ENCODE results near the gene PCDH15. TPM values are rescaled to one million over a fixed set of nuclear protein-coding genes. Genes with fewer than 3 reads are reported as not detected.

The PCDH15 gene
- total and polyA plus RNA-seq, 2 of the 8 experiments (the other 6 are each of a cell fraction or from before 2014, with no cell fraction given) = 0.11 TPM; not detected in 1

GRCh38 chr10:53886325-53887300 lies 914.4 kb downstream of the PCDH15 start:
- Histone ChIP-seq H3K4ac (replicated peaks; ENCODE audit: insufficient read length, low read depth, low read length) (no peak overlapping the region), H4K91ac (replicated peaks; ENCODE audit: insufficient read length, low read length) (no peak overlapping the region), H3K4me3 (ENCODE audit: extremely low read depth in 1 of 4, insufficient read depth in 2 of 4, low read depth in 3 of 4, low read length in 4 of 4) (no peak overlapping the region), H3K4me1 (replicated peaks in 1 of 4; ENCODE audit: control insufficient read depth in 3 of 4, insufficient read depth in 4 of 4, low read length in 3 of 4) (no peaks in the 10 kb centered on the region), H3K9me3 (ENCODE audit: insufficient read depth in 2 of 2, low read depth in 1 of 2, low read length in 1 of 2) (no peaks in the 10 kb centered on the region), H3K4me2 (ENCODE audit: insufficient read depth in 1 of 2, low read depth in 2 of 2, low read length in 2 of 2) (no peak overlapping the region), H2BK12ac (ENCODE audit: low read depth, low read length) (no peak overlapping the region), H3K79me2 (ENCODE audit: control insufficient read depth in 1 of 2, insufficient read depth in 2 of 2, low read length in 2 of 2) (no peaks in the 10 kb centered on the region), H3K23ac (ENCODE audit: insufficient read length) (no peak overlapping the region), H4K20me1 (replicated peaks in 1 of 2; ENCODE audit: control insufficient read depth in 1 of 2, insufficient read depth in 2 of 2, low read length in 2 of 2) (no peaks in the 10 kb centered on the region), H3K18ac (ENCODE audit: extremely low read depth, low read length) (no peak overlapping the region), H3K56ac (replicated peaks; ENCODE audit: insufficient read length, low read depth, low read length) (no peak overlapping the region), H3K79me1 (ENCODE audit: low read depth, low read length) (no peaks in the 10 kb centered on the region), H3K27me3 (replicated peaks in 1 of 4; ENCODE audit: control insufficient read depth in 3 of 4, extremely low read depth in 1 of 4, insufficient read depth in 3 of 4, low read length in 3 of 4) (no peaks in the 10 kb centered on the region), H2BK5ac (ENCODE audit: low read depth, low read length) (no peak overlapping the region), H4K8ac (ENCODE audit: extremely low read depth, insufficient read depth, low read length) (no peak overlapping the region), H3K14ac (ENCODE audit: insufficient read length) (no peak overlapping the region), H3K23me2 (ENCODE audit: low read depth, low read length) (no peaks in the 10 kb centered on the region), H4K5ac (ENCODE audit: insufficient read length, low read depth, low read length) (no peak overlapping the region), H2BK20ac (ENCODE audit: low read length) (no peak overlapping the region), H2BK120ac (replicated peaks; ENCODE audit: low read depth, low read length) (no peak overlapping the region), H3K9ac (replicated peaks in 1 of 4; ENCODE audit: extremely low read depth in 1 of 4, low read depth in 3 of 4, low read length in 3 of 4) (no peak overlapping the region), H2BK15ac (ENCODE audit: low read length) (no peak overlapping the region), H2AK5ac (ENCODE audit: low read depth, low read length) (no peak overlapping the region), H3K27ac (ENCODE audit: low read depth, low read length) (no peak overlapping the region), H3K36me3 (ENCODE audit: control insufficient read depth in 2 of 4, insufficient read depth in 4 of 4, low read length in 3 of 4) (no peaks in the 10 kb centered on the region), H2AFZ (ENCODE audit: low read length) (no peak overlapping the region)
- CTCF ChIA-PET (ENCODE audit: partially characterized antibody) = interaction anchor here (0.7 to 0.9 kb wide), 3 partner anchors 47 to 1074 kb away, joined by 3 read pairs; no protein-coding TSS in a partner anchor
- DNase-seq (ENCODE audit: low read depth in 1 of 2, low spot score in 2 of 2) (no peak), FAIRE-seq (peak; percentile 13)
- WGBS, 2 experiments (ENCODE audit: extremely low coverage in 1 of 2, insufficient coverage in 1 of 2, insufficient read length in 1 of 2, insufficient replicate concordance in 2 of 2, low coverage in 1 of 2, low lambda C conversion rate in 2 of 2, missing lambda C conversion rate in 1 of 2) = 91% methylated on average over 8 of the region's 9 CpGs; no CpG with 5 or more reads in 1 of the 2 experiments
- POLR2A ChIA-PET (ENCODE audit: partially characterized antibody) = no interaction called here
- TF ChIP-seq GABPA (IDR thresholded peaks at IDR 0.05; ENCODE audit: borderline replicate concordance, insufficient read depth, low read length) (no peak), ASH2L (IDR thresholded peaks at IDR 0.05; ENCODE audit: low read length) (no peak), POLR2A (IDR thresholded peaks at IDR 0.05; ENCODE audit: control extremely low read depth in 1 of 2, low read depth in 2 of 2, low read length in 2 of 2) (no peak), SP2 (IDR thresholded peaks at IDR 0.05; ENCODE audit: low read length) (no peak), CREB1 (IDR thresholded peaks at IDR 0.05) (no peak), TAF7 (optimal IDR thresholded peaks at IDR 0.05; ENCODE audit: borderline replicate concordance, low read depth, low read length) (no peak), EZH2 (IDR thresholded peaks at IDR 0.05; ENCODE audit: low read depth, low read length, severe bottlenecking) (no peak), KDM1A (IDR thresholded peaks at IDR 0.05; ENCODE audit: borderline replicate concordance, low read length) (no peak), KDM4A (IDR thresholded peaks at IDR 0.05; ENCODE audit: low read depth, low read length, severe bottlenecking) (no peak), RFX5 (IDR thresholded peaks at IDR 0.05; ENCODE audit: borderline replicate concordance, low read depth, low read length) (no peak), TCF12 (IDR thresholded peaks at IDR 0.05; ENCODE audit: low read depth, low read length) (no peak), SIX5 (IDR thresholded peaks at IDR 0.05; ENCODE audit: low read depth, low read length) (no peak)
